IMR-90 (cell line): Measurements from ENCODE around the gene C5orf24. TPM values are rescaled to one million over a fixed set of nuclear protein-coding genes. Genes with fewer than 3 reads are reported as not detected.

ENCODE experiments used
- ATAC-seq: fragments of 200-7000 bp; cut with Tn5 transposase; 2 replicates; pipeline ENCODE4 v1.9.1; 2020; ENCODE audit warnings: low read depth, mild to moderate bottlenecking, moderate library complexity
- BruUV-seq: library from RNA; stranded (reverse); fragments of 400-500 nt; replicated peaks from 2 replicates; lab custom pipeline; 2021; lab: Mats Ljungman, UMichigan
- CTCF ChIA-PET: fragments of 300-600 bp; formaldehyde crosslinking; extraction: SDS; loops from one replicate; lab custom pipeline; 2021; ENCODE audit warnings: antibody characterized with exemption; lab: Yijun Ruan, JAX
- POLR2A ChIA-PET: fragments of 300-600 bp; sonication (Branson Sonifier 250); formaldehyde crosslinking; loops from one replicate; lab custom pipeline; 2022; ENCODE audit warnings: antibody characterized with exemption; ENCODE audit not compliant: unreplicated experiment; lab: Charles Lee
- DNase-seq: peaks from one replicate; pipeline ENCODE4 v3.0.0; 2013
- H2AFZ ChIP-seq: replicated peaks from 2 replicates; pipeline ENCODE3; 2013; ENCODE audit warnings: low read length, mild to moderate bottlenecking; ENCODE audit not compliant: poor library complexity
- H2AK5ac ChIP-seq: 2 replicates; pipeline ENCODE4 v1.6.1; 2013; ENCODE audit warnings: low read depth, low read length, inconsistent platforms
- H2AK9ac ChIP-seq: replicated peaks from 2 replicates; pipeline ENCODE3; 2013; ENCODE audit warnings: mild to moderate bottlenecking, low read depth, low read length, moderate library complexity; ENCODE audit not compliant: poor library complexity
- H2BK120ac ChIP-seq: 2 replicates; pipeline ENCODE4 v1.6.1; 2013; ENCODE audit warnings: low read depth, low read length, inconsistent platforms
- H2BK15ac ChIP-seq: 3 replicates; pipeline ENCODE4 v1.6.1; 2013; ENCODE audit warnings: low read depth, low read length, inconsistent platforms
- H2BK20ac ChIP-seq: 2 replicates; pipeline ENCODE4 v1.6.1; 2013; ENCODE audit warnings: low read depth, mild to moderate bottlenecking, inconsistent platforms, low read length, moderate library complexity
- H2BK5ac ChIP-seq: 2 replicates; pipeline ENCODE4 v1.6.1; 2013; ENCODE audit warnings: mild to moderate bottlenecking, low read depth, low read length, inconsistent platforms; ENCODE audit not compliant: poor library complexity, severe bottlenecking
- H3K14ac ChIP-seq: replicated peaks from 2 replicates; pipeline ENCODE4 v1.6.1; 2013; ENCODE audit warnings: low read depth, low read length, inconsistent platforms
- H3K18ac ChIP-seq: 2 replicates; pipeline ENCODE4 v1.6.1; 2013; ENCODE audit warnings: low read depth, low read length, control low read depth
- H3K23ac ChIP-seq: 2 replicates; pipeline ENCODE4 v1.6.1; 2013; ENCODE audit warnings: low read depth, low read length, inconsistent platforms
- H3K27ac ChIP-seq: 2 replicates; pipeline ENCODE4 v1.5.1; 2013; ENCODE audit warnings: mild to moderate bottlenecking, control low read depth, low read length; ENCODE audit not compliant: insufficient read depth
- H3K27me3 ChIP-seq: 2 replicates; pipeline ENCODE4 v1.6.1; 2013; ENCODE audit warnings: low read length; ENCODE audit not compliant: control insufficient read depth, insufficient read depth
- H3K36me3 ChIP-seq: 2 replicates; pipeline ENCODE4 v1.6.1; 2013; ENCODE audit warnings: low read length, mixed read lengths; ENCODE audit not compliant: control insufficient read depth, insufficient read depth
- H3K4ac ChIP-seq: 2 replicates; pipeline ENCODE4 v1.6.1; 2013; ENCODE audit warnings: low read depth, low read length, inconsistent platforms
- H3K4me1 ChIP-seq: 2 replicates; pipeline ENCODE4 v1.6.1; 2013; ENCODE audit warnings: low read length, mixed read lengths; ENCODE audit not compliant: control insufficient read depth, insufficient read depth
- H3K4me2 ChIP-seq: 2 replicates; pipeline ENCODE4 v1.6.1; 2013; ENCODE audit warnings: low read depth, mild to moderate bottlenecking, control low read depth, low read length, moderate library complexity
- H3K4me3 ChIP-seq: 2 replicates; pipeline ENCODE4 v1.5.1; 2013; ENCODE audit warnings: low read depth, mild to moderate bottlenecking, control low read depth, low read length, moderate library complexity; ENCODE audit not compliant: insufficient read depth
- H3K56ac ChIP-seq: 2 replicates; pipeline ENCODE4 v1.6.1; 2013; ENCODE audit warnings: low read length, inconsistent platforms; ENCODE audit not compliant: insufficient read depth; ENCODE audit errors: extremely low read depth
- H3K79me1 ChIP-seq, 2 experiments: 2 replicates each; pipeline ENCODE4 v1.6.1; 2013; ENCODE audit warnings: low read length in 2 of 2, inconsistent platforms in 1 of 2, low read depth in 1 of 2
- H3K9ac ChIP-seq: 2 replicates; pipeline ENCODE4 v1.6.1; 2013; ENCODE audit warnings: low read depth, low read length, control low read depth
- H3K9me1 ChIP-seq: 2 replicates; pipeline ENCODE4 v1.6.1; 2013; ENCODE audit warnings: low read length, inconsistent platforms; ENCODE audit not compliant: insufficient read depth
- H3K9me3 ChIP-seq: 2 replicates; pipeline ENCODE4 v1.6.1; 2013; ENCODE audit warnings: low read length; ENCODE audit not compliant: control insufficient read depth, insufficient read depth
- H4K20me1 ChIP-seq: 2 replicates; pipeline ENCODE4 v1.6.1; 2013; ENCODE audit warnings: low read length, inconsistent platforms; ENCODE audit not compliant: insufficient read depth
- H4K5ac ChIP-seq: 2 replicates; pipeline ENCODE4 v1.6.1; 2013; ENCODE audit warnings: mild to moderate bottlenecking, low read depth, low read length, control low read depth
- H4K8ac ChIP-seq, 2 experiments: 2 replicates each; pipeline ENCODE4 v1.6.1; 2013; ENCODE audit warnings: low read depth in 2 of 2, low read length in 2 of 2, control low read depth in 1 of 2, inconsistent platforms in 1 of 2
- H4K91ac ChIP-seq: 2 replicates; pipeline ENCODE4 v1.6.1; 2013; ENCODE audit warnings: low read depth, low read length, inconsistent platforms; ENCODE audit not compliant: insufficient read depth
- CEBPB ChIP-seq: IDR thresholded peaks from 2 replicates; pipeline ENCODE4 v1.6.1; 2012; ENCODE audit warnings: low read depth, low read length, improper control_type of control experiment
- MAFK ChIP-seq: IDR thresholded peaks from 2 replicates; pipeline ENCODE4 v1.6.1; 2012; ENCODE audit warnings: low read depth, low read length, improper control_type of control experiment
- MAZ ChIP-seq: IDR thresholded peaks from 2 replicates; pipeline ENCODE4 v1.6.1; 2012; ENCODE audit warnings: low read depth, mild to moderate bottlenecking, low read length, improper control_type of control experiment, moderate library complexity, borderline replicate concordance
- MXI1 ChIP-seq: IDR thresholded peaks from 2 replicates; pipeline ENCODE4 v1.6.1; 2012; ENCODE audit warnings: low read depth, mild to moderate bottlenecking, low read length, moderate library complexity, borderline replicate concordance
- NFE2L2 ChIP-seq: fragments of 150-350 bp; IDR thresholded peaks from 2 replicates; pipeline ENCODE4 v1.6.1; 2016; ENCODE audit warnings: low read depth, mild to moderate bottlenecking, low read length
- POLR2A ChIP-seq: IDR thresholded peaks from 2 replicates; pipeline ENCODE4 v1.6.1; 2012; ENCODE audit warnings: mild to moderate bottlenecking, low read depth, low read length
- RAD21 ChIP-seq: IDR thresholded peaks from 2 replicates; pipeline ENCODE4 v1.6.1; 2012; ENCODE audit warnings: low read length, improper control_type of control experiment
- SMC3 ChIP-seq: fragments of 150-350 bp; IDR thresholded peaks from 2 replicates; pipeline ENCODE4 v1.6.1; 2016; ENCODE audit warnings: low read depth, mild to moderate bottlenecking, antibody characterized with exemption, low read length, moderate library complexity
- USF2 ChIP-seq: fragments of 150-350 bp; IDR thresholded peaks from 2 replicates; pipeline ENCODE4 v1.6.1; 2017; ENCODE audit warnings: mild to moderate bottlenecking, antibody characterized with exemption, low read length, low read depth
- WGBS, 2 experiments: methylation state at CpG; one replicate each; pipeline versions ENCODE4 v1.1.5 to v1.1.7; 2013; ENCODE audit warnings: missing lambda C conversion rate in 2 of 2; ENCODE audit not compliant: insufficient read length in 1 of 2; ENCODE audit errors: extremely low coverage in 2 of 2; 5-methylcytosine and 5-hydroxymethylcytosine counted together
- dilution Hi-C: fragments of 300-500 bp; cut with HindIII; formaldehyde crosslinking; loops from one replicate; pipeline ENCODE4 v1.14.3; 2018; ENCODE audit warnings: low sequenced_read_pairs; ENCODE audit not compliant: unreplicated experiment
- in situ Hi-C: fragments of 300-500 bp; cut with MboI; formaldehyde crosslinking; loops from 3 replicates; pipeline ENCODE4 v1.14.3; 2019; ENCODE audit warnings: low sequenced_read_pairs, inconsistent platforms, mixed read lengths
- intact Hi-C: fragments of 100-400 bp; cut with micrococcal nuclease; formaldehyde crosslinking; loops from 2 replicates; pipeline ENCODE4 v1.10.0; 2022
- polyA plus RNA-seq, 3 experiments: library from polyadenylated mRNA; depleted of rRNA; stranded (reverse); fragments of >200 nt; gene quantifications; 2 replicates each; pipeline ENCODE4 v1.2.3, GENCODE V29; 2012; ENCODE audit warnings: low replicate concordance in 1 of 3
- total RNA-seq: library from RNA; depleted of rRNA; stranded (reverse); fragments of >200 nt; gene quantifications from 2 replicates; pipeline ENCODE4 v1.2.3, GENCODE V29; 2012
- TF ChIP-seq, protein P1 (sequence below): fragments of 150-350 bp; IDR thresholded peaks from 2 replicates; pipeline ENCODE4 v1.6.1; 2016; ENCODE audit warnings: low read depth, mild to moderate bottlenecking, low read length, moderate library complexity, borderline replicate concordance
- TF ChIP-seq, protein P2 (sequence below): conservative IDR thresholded peaks from 2 replicates; pipeline ENCODE4 v1.5.1; 2012; ENCODE audit warnings: mild to moderate bottlenecking, low read depth, low read length, improper control_type of control experiment

C5orf24 gene
- total and polyA plus RNA-seq, 2 of the 4 experiments (the other 2 are of a cell fraction) = 29.8 to 44.9 TPM

GRCh38 chr5:134824681-134825080 lies 21.1 kb upstream of the C5orf24 start:
- no peaks in the 10 kb centered on the region for H3K4me1 ChIP-seq
- no TSS peak for BruUV-seq
- no peak overlapping the region for H3K14ac ChIP-seq
- no peak overlapping the region for H4K8ac ChIP-seq
- ChIA-PET CTCF (no interaction called here), POLR2A (no interaction called here)
- H3K27ac ChIP-seq = no peak overlapping the region
- H3K23ac ChIP-seq = no peak overlapping the region
- H4K20me1 ChIP-seq = no peaks in the 10 kb centered on the region
- dilution Hi-C loops (no loop called here), in situ Hi-C loops (no loop called here), intact Hi-C loops (loop anchor here (5.0 kb wide), 1 partner anchor 37 kb away; no protein-coding TSS in a partner anchor)
- no peak overlapping the region for H3K4me3 ChIP-seq
- no peak overlapping the region for H2AFZ ChIP-seq
- no peaks in the 10 kb centered on the region for H3K9me3 ChIP-seq
- peaks cover 4% of the 10 kb centered on the region; the same call in 1 of the 2 replicates for H3K9me1 ChIP-seq
- no peaks in the 10 kb centered on the region for H3K27me3 ChIP-seq
- no peak overlapping the region for H3K56ac ChIP-seq
- DNase-seq (no peak), ATAC-seq (no peak)
- H2BK20ac ChIP-seq = no peak overlapping the region
- peaks cover 26% of the 10 kb centered on the region for H3K36me3 ChIP-seq
- no peak overlapping the region for H3K9ac ChIP-seq
- H2AK5ac ChIP-seq = no peak overlapping the region
- TF ChIP-seq, protein P1, sequence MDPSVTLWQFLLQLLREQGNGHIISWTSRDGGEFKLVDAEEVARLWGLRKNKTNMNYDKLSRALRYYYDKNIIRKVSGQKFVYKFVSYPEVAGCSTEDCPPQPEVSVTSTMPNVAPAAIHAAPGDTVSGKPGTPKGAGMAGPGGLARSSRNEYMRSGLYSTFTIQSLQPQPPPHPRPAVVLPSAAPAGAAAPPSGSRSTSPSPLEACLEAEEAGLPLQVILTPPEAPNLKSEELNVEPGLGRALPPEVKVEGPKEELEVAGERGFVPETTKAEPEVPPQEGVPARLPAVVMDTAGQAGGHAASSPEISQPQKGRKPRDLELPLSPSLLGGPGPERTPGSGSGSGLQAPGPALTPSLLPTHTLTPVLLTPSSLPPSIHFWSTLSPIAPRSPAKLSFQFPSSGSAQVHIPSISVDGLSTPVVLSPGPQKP = no peak
- TF ChIP-seq USF2 (no peak), RAD21 (no peak), MXI1 (no peak), MAZ (no peak), SMC3 (no peak), POLR2A (no peak), MAFK (no peak), CEBPB (no peak), NFE2L2 (no peak)
- TF ChIP-seq, protein P2, sequence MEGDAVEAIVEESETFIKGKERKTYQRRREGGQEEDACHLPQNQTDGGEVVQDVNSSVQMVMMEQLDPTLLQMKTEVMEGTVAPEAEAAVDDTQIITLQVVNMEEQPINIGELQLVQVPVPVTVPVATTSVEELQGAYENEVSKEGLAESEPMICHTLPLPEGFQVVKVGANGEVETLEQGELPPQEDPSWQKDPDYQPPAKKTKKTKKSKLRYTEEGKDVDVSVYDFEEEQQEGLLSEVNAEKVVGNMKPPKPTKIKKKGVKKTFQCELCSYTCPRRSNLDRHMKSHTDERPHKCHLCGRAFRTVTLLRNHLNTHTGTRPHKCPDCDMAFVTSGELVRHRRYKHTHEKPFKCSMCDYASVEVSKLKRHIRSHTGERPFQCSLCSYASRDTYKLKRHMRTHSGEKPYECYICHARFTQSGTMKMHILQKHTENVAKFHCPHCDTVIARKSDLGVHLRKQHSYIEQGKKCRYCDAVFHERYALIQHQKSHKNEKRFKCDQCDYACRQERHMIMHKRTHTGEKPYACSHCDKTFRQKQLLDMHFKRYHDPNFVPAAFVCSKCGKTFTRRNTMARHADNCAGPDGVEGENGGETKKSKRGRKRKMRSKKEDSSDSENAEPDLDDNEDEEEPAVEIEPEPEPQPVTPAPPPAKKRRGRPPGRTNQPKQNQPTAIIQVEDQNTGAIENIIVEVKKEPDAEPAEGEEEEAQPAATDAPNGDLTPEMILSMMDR = no peak
- H3K79me1 ChIP-seq = peaks cover 0 to 5% of the 10 kb centered on the region in 2 experiments; a peak in 1 of 4 replicates
- H4K91ac ChIP-seq = no peak overlapping the region
- H2AK9ac ChIP-seq = no peak overlapping the region
- H2BK120ac ChIP-seq = no peak overlapping the region
- no peak overlapping the region for H3K4ac ChIP-seq
- H4K5ac ChIP-seq = no peak overlapping the region
- WGBS, 2 experiments = no CpG with 5 or more reads among the region's 1 CpG
- H2BK5ac ChIP-seq = no peak overlapping the region
- no peak overlapping the region for H3K4me2 ChIP-seq
- no peak overlapping the region for H2BK15ac ChIP-seq
- no peak overlapping the region for H3K18ac ChIP-seq
